D341Med (cell line): ENCODE measurements around the gene CSTB.
A peak's percentile ranks its signal among the peaks of the same experiment; 100 is the strongest.

Source experiments
- DNase-seq: peaks from one replicate; pipeline ENCODE4 v3.0.0; 2012; ENCODE audit warnings: low spot score

Gene CSTB

DNA sequence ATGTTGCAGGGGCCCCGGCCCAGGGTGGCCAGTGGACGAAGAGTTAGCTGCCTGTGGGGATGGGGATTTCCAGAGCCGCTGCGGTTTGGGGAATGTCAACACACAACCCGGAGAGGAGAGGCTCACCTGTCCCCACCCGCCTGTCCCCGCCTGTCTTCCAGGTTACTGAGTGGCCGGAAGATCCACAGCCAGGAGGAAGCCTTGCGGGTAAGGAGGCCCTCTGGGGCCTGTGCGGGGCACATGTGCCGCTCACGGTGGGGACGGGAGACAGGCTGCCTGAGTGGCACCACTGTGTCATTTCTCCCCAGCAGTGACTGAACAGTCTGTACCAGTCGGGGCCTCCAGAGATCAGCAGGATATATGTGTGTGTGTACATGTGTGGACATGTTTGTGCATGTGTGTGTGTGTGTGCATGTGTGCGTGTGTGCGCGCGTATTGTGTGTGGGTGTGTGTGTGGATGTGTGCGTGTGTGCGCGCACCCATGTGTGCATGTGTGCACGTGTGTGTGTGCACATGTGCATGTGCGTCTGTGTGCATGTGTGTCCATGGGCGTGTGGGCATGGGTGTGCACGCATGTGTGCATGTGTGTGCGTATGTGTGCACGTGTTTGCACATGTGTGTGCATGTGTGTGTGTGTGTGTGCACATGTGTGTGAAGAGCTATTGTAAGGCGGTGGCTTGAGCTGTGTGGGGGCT is 25.6 kb downstream of the CSTB start:
- DNase-seq: no peak

DNA sequence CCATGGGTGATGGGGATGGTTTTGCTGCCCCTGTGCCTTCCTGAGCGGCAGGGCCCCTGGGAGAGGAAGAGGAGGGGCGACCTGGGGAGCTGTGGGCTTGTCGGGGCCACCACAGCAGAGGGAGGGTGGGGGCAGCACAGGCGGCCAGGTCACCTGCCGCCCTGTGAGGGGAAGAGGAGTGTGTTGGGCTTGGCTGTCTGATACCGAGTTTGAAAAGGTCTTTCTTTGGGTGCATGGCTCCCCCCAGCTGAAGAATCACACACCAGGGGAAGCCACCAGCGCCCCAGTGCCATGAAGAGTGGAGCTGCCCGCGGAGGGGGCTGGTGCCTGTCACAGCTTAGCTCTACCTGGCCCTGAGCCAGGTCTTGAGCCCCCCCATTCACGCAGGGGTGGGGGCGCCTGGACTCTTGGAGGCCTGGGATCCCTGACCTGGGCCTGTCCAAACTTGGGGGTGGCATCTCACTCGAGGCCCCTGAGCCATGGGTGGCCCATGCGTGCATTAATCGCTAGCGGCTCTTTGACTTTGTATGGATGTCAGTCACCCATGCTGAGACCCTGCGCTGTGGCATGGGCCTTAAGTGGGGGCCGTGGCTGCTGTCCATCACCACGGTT is 26.4 kb downstream of the CSTB start:
- DNase-seq: no peak

DNA sequence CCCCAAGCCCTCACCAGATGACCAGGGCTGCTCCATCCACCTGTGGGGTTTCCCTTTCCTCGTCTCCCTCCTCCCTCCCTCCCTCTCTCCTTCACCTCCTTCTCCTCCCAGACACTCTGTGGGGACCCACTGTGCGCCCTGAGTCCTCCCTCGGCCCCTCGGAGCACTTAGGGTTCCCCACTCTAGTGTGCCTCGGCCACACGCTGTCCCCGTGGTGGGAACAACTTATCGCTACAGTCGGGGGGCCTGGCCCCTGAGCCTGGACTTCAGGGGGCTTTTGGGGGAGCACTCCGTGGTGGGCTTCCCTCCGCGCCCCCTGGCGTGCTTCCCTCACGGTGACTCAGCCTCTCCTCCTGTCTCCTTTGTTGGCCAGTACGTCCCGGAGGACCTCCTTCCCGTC is 27.5 kb downstream of the CSTB start:
- DNase-seq: no peak

DNA sequence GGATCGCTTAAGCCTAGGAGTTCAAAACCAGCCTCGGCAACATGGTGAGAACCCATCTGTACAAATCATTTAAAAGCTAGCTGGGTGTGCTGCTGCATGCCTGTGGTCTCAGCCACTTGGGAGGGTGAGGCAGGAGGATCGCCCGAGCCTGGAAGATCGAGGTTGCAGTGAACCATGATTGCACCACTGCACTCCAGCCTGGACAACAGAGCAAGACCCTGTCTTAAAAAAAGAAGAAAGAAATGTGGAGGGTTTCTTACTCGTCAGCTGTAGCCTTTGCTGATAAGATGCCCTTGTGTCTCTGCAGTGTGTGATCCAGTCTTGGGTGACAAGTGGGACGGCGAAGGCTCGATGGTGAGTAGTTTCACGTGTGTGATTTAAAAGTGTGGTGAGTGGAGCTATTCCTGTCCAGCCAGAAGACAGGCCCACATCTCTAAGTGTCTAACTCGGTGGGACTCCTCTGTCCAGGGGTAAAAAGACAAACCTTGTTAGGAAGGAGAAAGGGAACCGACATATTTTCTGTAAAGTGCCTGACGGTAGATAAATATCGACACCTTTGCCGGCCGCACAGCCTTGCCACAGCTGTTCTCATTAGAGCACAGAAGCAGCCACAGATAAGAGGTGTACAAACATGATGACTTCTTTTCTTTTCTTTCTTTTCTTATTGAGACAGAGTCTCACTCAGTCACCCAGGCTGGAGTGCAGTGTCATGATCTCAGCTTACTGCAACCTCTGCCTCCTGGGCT is 30.2 kb downstream of the CSTB start:
- no peak for DNase-seq

DNA sequence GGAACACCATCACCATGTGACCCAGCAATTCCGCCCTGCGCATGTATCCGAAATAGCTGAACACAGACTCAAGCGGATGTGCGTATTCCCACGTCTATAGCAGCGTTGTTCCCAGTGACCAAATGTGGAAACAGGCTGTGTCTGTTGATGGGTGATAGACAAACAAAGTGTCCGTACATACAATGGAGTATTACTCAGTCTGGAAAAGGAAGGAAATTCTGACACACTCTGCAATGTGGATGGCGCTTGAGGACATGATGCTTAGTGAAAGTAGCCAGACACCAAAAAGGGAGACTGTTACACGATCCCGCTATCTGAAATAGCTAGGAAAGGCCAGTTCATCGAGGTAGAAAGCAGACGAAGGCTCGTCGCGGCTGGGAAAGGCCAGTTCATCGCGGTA is 31.4 kb downstream of the CSTB start:
- no peak for DNase-seq

DNA sequence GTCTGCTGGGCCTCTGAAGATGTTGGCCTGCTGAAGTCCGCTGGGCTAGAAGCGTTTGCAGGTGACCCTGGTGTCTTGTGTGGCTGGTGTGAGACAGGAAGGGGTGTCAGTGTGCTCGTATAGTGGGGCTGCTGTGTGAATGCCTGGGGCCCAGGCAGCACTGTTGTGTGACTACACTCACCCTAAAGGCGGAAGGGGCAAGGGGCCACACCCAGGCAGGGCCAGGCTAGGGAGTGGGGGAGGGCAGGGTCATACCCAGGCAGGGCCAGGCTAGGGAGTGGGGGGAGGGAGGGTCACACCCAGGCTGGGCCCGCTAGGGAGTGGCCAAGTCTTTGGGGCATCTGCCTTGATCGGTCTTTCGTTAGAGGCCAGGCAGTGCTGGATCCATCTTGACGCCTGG is 32.2 kb downstream of the CSTB start:
- DNase-seq: no peak

DNA sequence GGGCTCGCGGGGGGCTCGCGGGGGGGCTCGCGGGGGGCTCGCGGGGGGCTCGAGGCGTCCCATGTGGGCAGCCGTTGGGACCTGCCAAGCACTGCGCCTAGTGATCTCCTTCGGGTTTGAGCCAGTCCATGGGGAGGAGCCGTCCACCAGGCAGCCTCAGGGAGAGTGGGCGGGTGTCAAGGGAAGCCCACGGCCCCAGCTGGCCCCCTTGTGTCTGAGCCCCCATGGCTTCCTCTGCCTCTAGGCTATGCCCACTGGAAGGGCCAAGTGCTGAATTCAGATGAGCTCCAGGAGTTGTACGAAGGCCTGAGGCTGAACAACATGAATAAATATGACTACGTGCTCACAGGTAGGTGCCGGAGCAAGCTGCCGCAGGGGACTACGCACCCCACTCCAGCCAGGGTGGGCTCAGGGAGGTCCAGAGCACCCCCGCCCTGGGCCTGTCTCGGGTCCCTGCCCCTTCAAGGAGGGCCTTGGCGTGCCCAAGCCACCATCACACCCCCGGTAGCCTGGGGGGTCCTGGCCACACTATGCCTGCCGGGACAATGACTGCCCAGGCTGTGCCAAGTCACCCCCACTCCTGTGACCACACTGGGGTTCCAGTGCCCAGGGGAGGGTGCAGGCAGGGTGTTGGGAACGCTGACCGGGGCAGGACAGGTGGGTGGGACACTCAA is 34.5 kb downstream of the CSTB start:
- no peak for DNase-seq

DNA sequence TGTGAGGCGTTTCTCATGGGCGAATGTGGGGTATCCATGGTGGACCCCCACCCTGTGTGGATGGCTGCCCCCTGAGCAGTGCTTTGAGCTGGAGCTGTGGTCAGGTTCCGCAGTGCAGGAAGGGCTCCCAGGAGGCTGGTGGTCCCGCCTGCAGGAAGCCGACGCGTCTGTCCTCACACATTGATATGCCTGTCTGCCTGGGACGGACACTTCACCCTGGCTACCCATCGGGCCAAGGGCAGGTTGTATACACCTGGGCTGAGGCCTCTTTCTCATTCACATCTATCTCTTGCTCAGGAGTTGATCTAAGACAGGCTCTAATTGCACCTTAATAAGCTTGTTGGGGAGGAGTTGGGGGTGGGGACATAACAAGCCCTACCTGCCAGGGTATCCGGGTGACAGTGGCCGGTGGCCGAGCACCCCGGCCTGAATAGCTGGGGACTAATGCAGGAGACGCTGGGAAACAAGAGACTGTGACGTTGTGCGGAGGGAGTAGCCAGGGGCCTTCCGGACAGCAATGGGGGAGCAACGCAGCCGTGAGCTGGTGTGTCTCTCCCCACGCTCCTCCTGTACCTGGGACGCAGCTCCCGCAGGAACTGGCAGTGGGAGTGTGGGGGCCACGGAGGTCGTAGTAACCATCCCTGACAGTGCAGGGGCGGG is 35.5 kb downstream of the CSTB start:
- peak; percentile 67 for DNase-seq

DNA sequence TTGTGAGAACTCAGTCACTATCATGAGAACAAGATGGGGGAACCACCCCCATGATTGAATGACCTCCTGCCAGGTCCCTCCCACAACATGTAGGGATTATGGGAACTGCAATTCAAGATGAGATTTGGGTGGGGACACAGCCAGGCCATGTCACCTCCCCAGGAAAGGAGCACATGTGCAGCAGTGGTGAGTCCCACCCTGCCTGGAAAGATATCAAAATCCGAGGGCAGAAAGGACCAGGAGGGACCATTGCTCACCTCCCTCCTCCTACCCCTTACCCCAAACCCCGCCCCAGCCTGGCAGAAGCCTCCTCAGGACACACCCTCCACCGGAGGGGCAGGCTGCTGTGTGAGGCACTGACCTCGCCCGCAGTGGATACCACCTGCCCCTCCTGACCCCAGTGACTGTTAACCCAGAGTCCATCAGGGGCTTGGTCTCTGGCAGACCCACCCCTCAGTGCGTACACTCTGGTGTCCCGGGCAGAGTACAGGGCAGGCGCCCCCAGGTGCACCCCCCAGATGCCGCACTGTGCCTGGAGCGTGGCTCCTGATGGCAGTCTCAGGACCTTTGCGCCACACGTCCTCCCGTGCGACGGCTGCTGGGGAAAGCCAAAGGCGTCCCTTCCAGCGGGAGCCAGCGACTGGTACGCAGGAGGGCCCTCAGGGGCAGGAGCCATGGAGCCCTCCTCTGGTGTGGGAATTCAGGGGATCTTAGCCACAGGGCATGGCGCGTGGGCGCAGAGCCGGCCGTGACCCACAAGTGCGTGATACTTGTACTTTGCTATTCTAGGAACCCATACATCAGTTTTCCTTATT is 36.3 kb downstream of the CSTB start:
- no peak for DNase-seq

DNA sequence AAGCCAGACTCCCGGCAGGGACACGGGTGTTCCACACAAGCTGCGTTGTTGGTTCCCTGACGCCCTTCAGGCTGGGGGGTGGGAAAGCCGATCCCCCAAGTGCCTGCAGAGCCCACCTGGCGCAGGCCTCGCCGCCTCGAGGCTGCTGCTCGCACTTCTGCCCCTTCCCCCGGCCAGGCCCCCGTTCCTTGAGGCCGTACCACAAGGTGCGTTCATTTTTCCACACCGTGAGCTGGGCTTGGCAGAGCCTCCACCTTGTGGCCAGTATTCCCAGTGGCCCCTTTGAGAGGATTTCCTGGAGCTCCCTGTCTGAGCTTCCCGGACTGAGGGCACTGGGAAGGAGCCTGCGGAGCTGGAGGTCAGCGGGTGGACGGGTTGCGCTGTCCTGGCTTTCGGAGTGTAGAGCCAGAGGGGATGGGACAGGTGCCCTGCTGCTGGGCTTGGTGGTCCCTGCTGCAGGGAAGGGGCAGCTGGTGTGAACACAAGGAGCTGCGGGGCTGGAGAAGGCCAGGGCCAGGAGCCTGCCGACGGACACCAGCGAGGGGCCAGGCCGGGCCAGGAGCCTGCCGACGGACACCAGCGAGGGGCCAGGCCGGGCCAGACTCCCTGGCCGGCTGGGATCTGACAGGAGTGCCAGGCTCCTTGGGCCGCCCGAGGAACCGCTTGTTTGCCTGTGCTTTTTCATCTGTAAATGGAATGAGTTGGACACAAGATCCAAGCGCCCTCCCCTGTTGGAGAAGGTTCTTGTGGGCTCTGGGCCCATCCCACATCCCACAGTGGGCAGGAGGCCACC is 38.8 kb downstream of the CSTB start:
- DNase-seq: no peak

DNA sequence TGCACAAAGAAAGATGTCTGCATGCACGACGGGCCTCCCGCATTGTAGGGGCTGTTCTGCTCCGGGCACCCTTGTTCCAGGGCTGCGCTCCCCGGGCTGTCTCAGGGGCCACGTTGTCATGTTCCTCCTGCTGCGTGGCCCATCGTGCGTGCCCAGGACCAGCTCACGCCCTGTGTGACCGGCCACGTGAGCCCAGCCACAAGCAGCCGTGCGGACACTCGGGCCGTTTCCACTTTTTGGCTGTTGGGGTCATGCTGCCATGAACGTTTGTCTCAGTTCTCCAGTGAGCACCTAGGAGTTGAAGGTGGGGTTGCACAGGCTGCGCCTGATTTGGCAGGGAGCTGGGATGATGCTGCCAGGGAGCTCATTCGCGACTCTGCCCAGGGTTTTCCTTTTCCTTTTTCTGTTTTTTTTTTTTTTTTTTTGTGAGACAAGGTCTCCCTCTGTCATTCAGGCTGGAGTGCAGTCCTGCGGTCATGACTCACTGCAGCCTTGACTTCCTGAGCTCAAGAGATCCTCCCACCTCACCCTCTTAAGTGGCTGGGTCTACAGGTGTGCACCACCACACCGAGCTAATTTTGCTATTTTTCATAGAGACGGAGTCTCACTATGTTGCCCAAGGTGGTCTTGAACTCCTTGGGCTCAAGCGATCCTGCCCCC is 39.8 kb downstream of the CSTB start:
- DNase-seq: no peak

DNA sequence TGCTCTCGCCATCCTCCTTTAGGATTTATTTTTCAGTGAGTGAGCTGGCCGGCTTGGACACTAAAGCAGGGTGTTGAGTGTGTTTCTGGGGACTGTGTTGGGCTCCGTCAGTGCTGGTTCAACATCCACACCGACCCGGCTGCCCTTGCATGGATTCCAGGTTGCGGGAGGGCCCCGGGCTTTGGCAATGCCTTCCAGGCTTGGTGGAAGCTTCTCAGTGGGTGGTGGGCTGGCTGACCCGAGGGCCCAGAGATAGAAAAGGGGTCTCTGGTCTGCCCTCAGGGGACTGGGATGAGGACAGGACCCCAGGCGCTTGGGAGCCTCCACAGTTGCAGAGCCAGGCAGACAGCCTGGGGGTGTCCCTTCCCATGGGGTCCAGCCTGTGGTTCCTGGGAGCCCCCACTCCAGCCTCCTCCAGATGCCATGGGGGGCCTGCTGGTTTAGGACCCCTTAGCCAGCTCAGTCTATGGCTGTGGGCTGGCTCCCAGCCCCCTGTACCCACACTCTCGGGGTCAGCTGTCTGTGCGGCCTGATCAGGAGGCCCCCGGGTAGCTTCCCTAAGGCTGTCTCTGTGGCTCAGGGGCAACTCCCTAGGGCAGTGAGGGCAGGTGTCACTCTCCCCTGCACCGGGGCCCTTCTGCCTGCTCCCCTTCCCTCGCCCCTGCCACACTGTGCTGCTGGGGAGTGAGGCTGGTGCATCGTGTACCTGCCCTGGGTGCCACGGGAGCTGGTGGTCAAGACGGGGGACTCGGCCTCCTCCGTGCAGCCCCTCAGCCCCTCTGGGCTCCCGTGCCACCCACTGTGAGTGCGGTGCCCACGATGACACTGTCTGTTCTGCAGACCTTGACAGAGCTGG is 40.6 kb downstream of the CSTB start:
- DNase-seq: no peak

DNA sequence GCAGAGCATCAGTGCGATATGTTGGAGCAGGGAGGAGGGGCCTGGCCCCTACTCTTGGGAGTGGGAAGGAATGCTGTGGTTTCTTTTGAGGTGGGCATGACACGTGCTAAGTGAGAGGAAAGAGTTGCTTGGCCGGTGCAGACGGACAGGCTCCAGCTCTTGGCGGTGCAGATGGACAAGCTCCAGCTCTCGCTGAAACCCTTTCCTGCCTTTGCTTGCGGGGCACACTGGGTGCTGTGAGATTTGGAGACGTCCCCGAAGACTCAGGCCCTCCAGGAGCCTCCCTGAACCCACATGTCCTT is 41.2 kb downstream of the CSTB start:
- no peak for DNase-seq

DNA sequence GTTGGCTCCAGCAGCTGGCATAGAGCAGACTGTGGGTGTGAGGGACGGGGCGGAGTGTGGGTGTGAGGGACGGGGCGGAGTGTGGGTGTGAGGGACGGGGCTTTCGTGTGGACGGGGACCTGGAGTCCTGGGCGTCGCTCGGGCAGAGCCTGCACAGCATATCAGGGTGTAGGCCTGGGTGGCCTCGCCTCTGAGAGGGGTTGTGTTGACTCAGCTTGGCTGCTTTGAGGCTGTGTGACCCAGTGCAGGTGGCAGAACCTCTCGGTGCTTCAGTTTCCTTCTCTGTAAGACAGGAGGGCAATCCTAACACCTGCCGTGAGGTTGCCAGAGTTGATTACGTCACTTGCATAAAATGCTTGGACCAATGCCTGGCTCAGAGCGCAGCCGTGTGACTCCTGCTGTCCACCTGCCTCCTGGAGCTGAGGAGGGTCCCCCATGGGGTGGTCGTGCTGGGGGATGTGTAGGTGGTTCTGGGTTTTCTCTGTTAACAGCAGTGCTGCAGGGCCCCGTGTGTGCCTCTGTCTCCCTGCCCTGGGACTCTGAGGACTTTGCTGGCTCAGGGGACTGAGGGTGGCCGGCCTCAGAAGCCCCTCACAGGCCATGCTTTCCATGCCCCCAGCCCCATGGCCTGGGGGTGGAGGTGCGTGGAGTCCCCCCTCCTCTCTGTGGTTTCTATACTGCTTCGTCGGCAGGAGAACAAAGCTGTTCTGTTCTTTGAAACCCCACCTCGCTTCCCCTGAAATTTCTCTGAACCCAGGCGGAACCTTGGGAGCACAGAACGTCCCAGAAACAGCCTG is 41.8 kb downstream of the CSTB start:
- DNase-seq: no peak

DNA sequence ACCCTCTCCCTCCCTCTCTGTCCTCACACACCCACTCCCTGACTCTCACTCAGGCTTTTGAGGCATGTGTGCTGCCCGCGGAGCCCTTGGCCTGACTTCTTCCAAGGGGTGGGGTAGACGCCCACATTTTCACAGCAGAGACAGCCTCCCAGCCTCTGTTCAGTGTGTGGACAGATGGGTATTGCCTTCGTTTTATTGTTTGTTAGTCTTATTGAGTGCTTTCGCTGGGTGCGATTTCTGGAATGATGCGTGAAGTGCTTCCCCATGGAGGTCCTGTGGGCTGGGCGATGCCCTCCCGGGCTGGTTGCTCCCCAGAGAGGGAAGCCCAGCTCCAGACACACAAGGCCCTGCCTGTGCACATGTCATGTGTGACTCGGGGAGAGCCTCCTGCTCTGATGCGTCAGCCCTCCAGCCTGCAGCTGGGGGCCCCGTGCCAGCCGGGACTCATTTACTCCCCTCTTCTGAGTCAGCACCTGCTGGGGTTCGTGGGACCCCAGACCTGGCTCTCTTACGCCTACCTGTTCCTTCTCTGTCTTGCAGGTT is 42.5 kb downstream of the CSTB start:
- no peak for DNase-seq

DNA sequence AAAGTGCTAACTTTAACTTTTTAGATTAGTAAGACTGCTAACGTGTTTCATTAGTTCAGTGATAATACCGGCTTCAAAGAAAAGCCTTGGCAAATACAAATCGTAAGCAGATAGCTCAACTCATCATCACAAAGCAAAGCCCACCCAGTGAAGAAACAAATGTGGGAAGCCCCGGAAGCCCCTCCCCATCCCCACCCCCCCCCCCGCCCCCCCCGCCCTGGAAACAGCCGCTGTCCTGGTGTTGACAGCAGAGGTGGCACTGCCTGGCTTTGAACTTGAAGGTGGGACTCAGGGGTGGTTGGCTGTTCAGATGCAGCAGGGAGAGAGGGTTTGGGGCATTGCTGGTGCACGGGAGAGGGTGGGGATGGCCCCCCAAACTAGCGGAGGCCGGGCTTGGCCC is 43.0 kb downstream of the CSTB start:
- DNase-seq: no peak

DNA sequence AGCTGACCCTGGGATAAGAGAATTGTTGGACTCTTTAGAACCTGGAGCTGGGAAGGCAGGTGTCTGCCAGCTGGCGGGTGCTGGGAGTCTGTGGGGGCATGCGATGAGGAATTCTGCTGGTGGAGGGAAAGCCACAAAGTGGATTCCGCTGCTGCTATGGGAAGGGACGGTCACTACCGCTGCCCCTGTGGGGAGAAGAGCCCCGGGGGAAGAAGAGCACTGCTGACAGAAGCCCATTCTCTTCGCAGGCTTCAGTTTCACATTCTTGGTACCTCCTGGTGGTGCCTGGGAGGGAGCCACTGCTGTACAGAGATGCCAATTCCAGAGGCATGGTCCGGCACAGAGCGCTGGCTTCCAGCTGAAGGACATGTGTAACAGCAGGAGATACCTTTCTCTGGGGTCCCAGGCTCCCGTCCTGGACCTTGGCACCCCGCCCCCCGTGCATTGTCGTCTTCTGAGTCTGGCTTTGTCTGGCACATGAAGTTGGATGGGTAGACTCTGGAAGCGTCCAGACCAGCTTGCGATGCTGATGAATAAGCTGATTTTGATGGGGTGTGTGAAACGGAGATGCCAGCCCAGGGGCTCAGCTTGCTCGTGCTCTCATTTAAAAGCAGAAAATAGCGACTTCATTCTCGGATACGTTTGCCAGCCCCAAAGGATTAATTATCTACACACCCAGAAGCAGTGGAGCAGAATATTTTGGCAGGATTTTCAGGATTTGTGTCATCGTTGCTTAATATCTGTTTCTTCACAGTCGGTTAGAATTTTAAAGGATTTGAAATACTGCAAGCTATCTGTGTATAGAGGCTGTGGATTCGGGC is 44.0 kb downstream of the CSTB start:
- no peak for DNase-seq
